Sigmoid colon (tissue), 7 donors: ENCODE results near the gene SLC7A5. TPM values are rescaled to one million over a fixed set of nuclear protein-coding genes. Genes with fewer than 3 reads are reported as not detected.

Experiments used
- DNase-seq: peaks from one replicate; pipeline ENCODE4 v3.0.0-alpha.2; 2019
- H3K27ac ChIP-seq, 4 donors: fragments of 200-600 bp; sonication (generic); one replicate each; pipeline ENCODE4 v1.5.1; 2016 to 2019; ENCODE audit warnings: mild to moderate bottlenecking in 1 of 4
- H3K27me3 ChIP-seq, 3 donors: fragments of 200-600 bp; sonication (generic); one replicate each; pipeline ENCODE4 v1.5.1; 2019; ENCODE audit warnings: mild to moderate bottlenecking in 1 of 3
- H3K36me3 ChIP-seq, 4 donors: fragments of 200-600 bp; sonication (generic); one replicate each; pipeline ENCODE4 v1.5.1; 2016 to 2019
- H3K4me1 ChIP-seq, 4 donors: fragments of 200-600 bp; sonication (generic); one replicate each; pipeline ENCODE4 v1.5.1; 2017 to 2019
- H3K4me3 ChIP-seq, 4 donors: fragments of 200-600 bp; sonication (generic); one replicate each; pipeline ENCODE4 v1.5.1; 2017 to 2019; ENCODE audit warnings: mild to moderate bottlenecking in 2 of 4, moderate library complexity in 1 of 4
- H3K9me3 ChIP-seq, 4 donors: fragments of 200-600 bp in 3 of 4; sonication (generic) in 3 of 4; one replicate each; pipeline versions ENCODE4 v1.5.1 to v1.6.1; 2013 to 2019
- CTCF ChIP-seq, 4 experiments: fragments of 450-650 bp in 3 of 4; fragments of 200-600 bp in 1 of 4; IDR thresholded peaks; one replicate each; pipeline ENCODE4 v1.5.1; 2016 to 2019; ENCODE audit warnings: antibody characterized with exemption in 4 of 4, mild to moderate bottlenecking in 3 of 4, moderate library complexity in 2 of 4
- EP300 ChIP-seq, 4 donors: sonication (generic); formaldehyde crosslinking; IDR thresholded peaks; one replicate each; pipeline ENCODE4 v1.6.1; 2017; ENCODE audit warnings: antibody characterized with exemption in 4 of 4
- POLR2A ChIP-seq, 2 donors: fragments of 450-650 bp; IDR thresholded peaks; one replicate each; pipeline ENCODE4 v1.6.1; 2016; ENCODE audit warnings: antibody characterized with exemption in 2 of 2, mild to moderate bottlenecking in 2 of 2, moderate library complexity in 2 of 2
- POLR2AphosphoS5 ChIP-seq, 4 donors: sonication (generic); formaldehyde crosslinking; IDR thresholded peaks; one replicate each; pipeline ENCODE4 v1.6.1; 2017; ENCODE audit warnings: antibody characterized with exemption in 4 of 4
- WGBS, 2 donors: extraction: QIAGEN DNeasy Blood & Tissue Kit; methylation state at CpG; one replicate each; pipeline ENCODE4 v1.1.7; 2013; 5-methylcytosine and 5-hydroxymethylcytosine counted together
- intact Hi-C: fragments of 100-400 bp; cut with DNase I; formaldehyde crosslinking; loops from one replicate; pipeline ENCODE4 v1.15.1; 2023
- polyA plus RNA-seq, 3 donors: library from polyadenylated mRNA; stranded (reverse); fragments of 200-250 nt; gene quantifications; one replicate each; pipeline ENCODE4 v1.2.3, GENCODE V29; 2013
- total RNA-seq, 4 donors: library from RNA; depleted of rRNA; stranded (reverse); fragments of >200 nt; gene quantifications; one replicate each; pipeline ENCODE4 v1.1.0, GENCODE V29; 2016
- donor health status: healthy with polysubstance abuse.
- donor health status: Bipolar disorder and iron deficiency.
- donor health status: healthy.

SLC7A5 gene
- total and polyA plus RNA-seq, 7 donors, result 0.60 to 44.5 (median 3.1) TPM

- intact Hi-C loops, result no loop called here
- TF ChIP-seq EP300 (IDR thresholded peaks at IDR 0.05) (no peak), POLR2AphosphoS5 (IDR thresholded peaks at IDR 0.05) (no peak), CTCF (IDR thresholded peaks at IDR 0.05) (no peak), POLR2A (IDR thresholded peaks at IDR 0.05) (no peak)
- Histone ChIP-seq H3K4me1 (peaks cover 0 to 11% (median 10%) of the 10 kb centered on the region in 4 donors), H3K9me3 (no peaks in the 10 kb centered on the region), H3K36me3 (peaks cover 0 to 36% (median 21%) of the 10 kb centered on the region in 4 donors), H3K4me3 (no peak overlapping the region), H3K27me3 (no peaks in the 10 kb centered on the region), H3K27ac (no peak overlapping the region)
- 90 to 96% methylated on average over 22 of the region's 22 CpGs for WGBS, 2 donors
- DNase-seq, result no peak
Measured at GRCh38 chr16:87841340-87842208, 27.7 kb downstream of the SLC7A5 start.

- Histone ChIP-seq H3K27me3 (no peaks in the 10 kb centered on the region), H3K36me3 (peaks cover 0 to 46% (median 29%) of the 10 kb centered on the region in 4 donors), H3K4me3 (no peak overlapping the region), H3K4me1 (no peaks in the 10 kb centered on the region), H3K9me3 (no peaks in the 10 kb centered on the region), H3K27ac (no peak overlapping the region)
- no peak for DNase-seq
- TF ChIP-seq POLR2AphosphoS5 (IDR thresholded peaks at IDR 0.05) (no peak), POLR2A (IDR thresholded peaks at IDR 0.05) (no peak)
- WGBS, 2 donors, result 89 to 91% methylated on average over 29 of the region's 29 CpGs
- intact Hi-C loops, result no loop called here
Measured at GRCh38 chr16:87840271-87840978, 28.9 kb downstream of the SLC7A5 start.

GRCh38 chr16:87839542-87840270 is 29.6 kb downstream of the SLC7A5 start:
- Histone ChIP-seq H3K36me3 (peaks cover 0 to 46% (median 30%) of the 10 kb centered on the region in 4 donors), H3K9me3 (no peaks in the 10 kb centered on the region), H3K4me1 (peaks cover 0 to 6% (median 0%) of the 10 kb centered on the region in 4 donors), H3K27ac (no peak overlapping the region), H3K27me3 (no peaks in the 10 kb centered on the region), H3K4me3 (no peak overlapping the region)
- intact Hi-C loops, result no loop called here
- DNase-seq, result no peak
- TF ChIP-seq EP300 (IDR thresholded peaks at IDR 0.05) (no peak), POLR2AphosphoS5 (IDR thresholded peaks at IDR 0.05) (no peak), POLR2A (IDR thresholded peaks at IDR 0.05) (no peak)
- WGBS, 2 donors, result 84 to 90% methylated on average over 34 of the region's 34 CpGs

- no peak for DNase-seq
- Histone ChIP-seq H3K9me3 (no peaks in the 10 kb centered on the region), H3K36me3 (peaks cover 0 to 51% (median 30%) of the 10 kb centered on the region in 4 donors), H3K27ac (no peak overlapping the region), H3K4me3 (no peak overlapping the region), H3K27me3 (no peaks in the 10 kb centered on the region), H3K4me1 (peaks cover 0 to 12% (median 0%) of the 10 kb centered on the region in 4 donors)
- 56 to 79% methylated on average over 27 of the region's 27 CpGs for WGBS, 2 donors
- TF ChIP-seq POLR2A (IDR thresholded peaks at IDR 0.05), result no peak
- TF ChIP-seq CTCF (IDR thresholded peaks at IDR 0.05), result no peak
- TF ChIP-seq EP300 (IDR thresholded peaks at IDR 0.05), result no peak
- no peak for TF ChIP-seq POLR2AphosphoS5 (IDR thresholded peaks at IDR 0.05)
- intact Hi-C loops, result no loop called here
Measured at GRCh38 chr16:87838643-87839541, 30.4 kb downstream of the SLC7A5 start.
